ENCODE data around the gene SORBS2. TPM values are rescaled to one million over a fixed set of nuclear protein-coding genes. Genes with fewer than 3 reads are reported as not detected.

Gene SORBS2
- total and polyA plus RNA-seq, 9 donors, result 17.4 to 204 (median 32.7) TPM

DNA sequence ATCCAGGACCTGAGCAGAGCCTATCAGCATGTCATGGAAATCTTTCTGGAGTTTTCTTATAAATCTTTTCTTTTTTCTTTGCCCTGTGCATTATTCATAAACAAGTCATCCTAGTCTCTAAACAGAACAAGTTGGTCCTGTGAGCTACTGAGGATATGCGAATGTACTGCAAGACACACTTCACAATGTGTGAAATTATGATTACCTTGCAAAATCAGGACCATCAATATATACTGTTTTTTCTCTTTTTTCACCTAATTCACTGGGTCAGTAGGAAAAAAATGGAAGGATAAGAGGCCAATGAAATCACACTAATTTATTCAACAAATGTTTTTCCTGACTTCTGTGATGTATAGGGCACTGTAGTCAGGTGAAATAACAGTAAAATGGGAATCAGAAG, 14.4 kb upstream of the SORBS2 start:
- DNase-seq, result no peak
- no peaks in the 10 kb centered on the region for H3K4me1 ChIP-seq (ENCODE audit: insufficient read depth)
- H3K27ac ChIP-seq, result no peak overlapping the region
- H3K36me3 ChIP-seq, result no peaks in the 10 kb centered on the region
- TF ChIP-seq, protein P1, sequence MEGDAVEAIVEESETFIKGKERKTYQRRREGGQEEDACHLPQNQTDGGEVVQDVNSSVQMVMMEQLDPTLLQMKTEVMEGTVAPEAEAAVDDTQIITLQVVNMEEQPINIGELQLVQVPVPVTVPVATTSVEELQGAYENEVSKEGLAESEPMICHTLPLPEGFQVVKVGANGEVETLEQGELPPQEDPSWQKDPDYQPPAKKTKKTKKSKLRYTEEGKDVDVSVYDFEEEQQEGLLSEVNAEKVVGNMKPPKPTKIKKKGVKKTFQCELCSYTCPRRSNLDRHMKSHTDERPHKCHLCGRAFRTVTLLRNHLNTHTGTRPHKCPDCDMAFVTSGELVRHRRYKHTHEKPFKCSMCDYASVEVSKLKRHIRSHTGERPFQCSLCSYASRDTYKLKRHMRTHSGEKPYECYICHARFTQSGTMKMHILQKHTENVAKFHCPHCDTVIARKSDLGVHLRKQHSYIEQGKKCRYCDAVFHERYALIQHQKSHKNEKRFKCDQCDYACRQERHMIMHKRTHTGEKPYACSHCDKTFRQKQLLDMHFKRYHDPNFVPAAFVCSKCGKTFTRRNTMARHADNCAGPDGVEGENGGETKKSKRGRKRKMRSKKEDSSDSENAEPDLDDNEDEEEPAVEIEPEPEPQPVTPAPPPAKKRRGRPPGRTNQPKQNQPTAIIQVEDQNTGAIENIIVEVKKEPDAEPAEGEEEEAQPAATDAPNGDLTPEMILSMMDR (IDR thresholded peaks at IDR 0.05), result no peak
- TF ChIP-seq POLR2A (IDR thresholded peaks at IDR 0.05) (no peak), EP300 (IDR thresholded peaks at IDR 0.05) (no peak)
- H3K27me3 ChIP-seq, result no peaks in the 10 kb centered on the region
- no peaks in the 10 kb centered on the region for H3K9me3 ChIP-seq
- H3K4me3 ChIP-seq, result no peak overlapping the region
- 0 to 3% (median 0%) methylated on average over 1 of the region's 1 CpG for WGBS, 3 donors
- intact Hi-C loops (cut with DNase I), result no loop called here

- no peaks in the 10 kb centered on the region for H3K36me3 ChIP-seq
- no peak overlapping the region for H3K4me3 ChIP-seq
- no peak for DNase-seq
- TF ChIP-seq POLR2A (IDR thresholded peaks at IDR 0.05), result no peak
- TF ChIP-seq, protein P1 (IDR thresholded peaks at IDR 0.05), result no peak
- TF ChIP-seq EP300 (IDR thresholded peaks at IDR 0.05), result no peak
- intact Hi-C loops (cut with DNase I), result no loop called here
- H3K4me1 ChIP-seq (ENCODE audit: insufficient read depth), result no peaks in the 10 kb centered on the region
- H3K27ac ChIP-seq, result no peak overlapping the region
- H3K9me3 ChIP-seq, result no peaks in the 10 kb centered on the region
- WGBS, 3 donors, result 44 to 51% (median 47%) methylated on average over 6 of the region's 6 CpGs
- H3K27me3 ChIP-seq, result no peaks in the 10 kb centered on the region
These were observed 13.7 kb upstream of the SORBS2 start for GRCh38 chr4:185825737-185826136.

- TF ChIP-seq EP300 (IDR thresholded peaks at IDR 0.05), result no peak
- Histone ChIP-seq H3K4me1 (ENCODE audit: insufficient read depth) (peaks cover 3% of the 10 kb centered on the region), H3K27ac (no peak overlapping the region), H3K36me3 (no peaks in the 10 kb centered on the region), H3K9me3 (no peaks in the 10 kb centered on the region), H3K27me3 (no peaks in the 10 kb centered on the region), H3K4me3 (no peak overlapping the region)
- 86 to 91% (median 89%) methylated on average over 10 of the region's 10 CpGs for WGBS, 3 donors
- intact Hi-C loops (cut with DNase I), result no loop called here
- DNase-seq, result no peak
These were observed 10.8 kb upstream of the SORBS2 start for GRCh38 chr4:185822791-185823190.

- no peak overlapping the region for H3K4me3 ChIP-seq
- no peaks in the 10 kb centered on the region for H3K9me3 ChIP-seq
- intact Hi-C loops (cut with DNase I), result no loop called here
- peaks cover 3% of the 10 kb centered on the region for H3K4me1 ChIP-seq (ENCODE audit: insufficient read depth)
- no peak for DNase-seq
- no peaks in the 10 kb centered on the region for H3K36me3 ChIP-seq
- H3K27ac ChIP-seq, result no peak overlapping the region
- no peaks in the 10 kb centered on the region for H3K27me3 ChIP-seq
- TF ChIP-seq, protein P1 (IDR thresholded peaks at IDR 0.05), result no peak
- no peak for TF ChIP-seq POLR2A (IDR thresholded peaks at IDR 0.05)
- TF ChIP-seq EP300 (IDR thresholded peaks at IDR 0.05), result no peak
- 93 to 95% (median 94%) methylated on average over 11 of the region's 11 CpGs for WGBS, 3 donors
These were observed 9.0 kb upstream of the SORBS2 start for GRCh38 chr4:185821029-185821419.

DNA sequence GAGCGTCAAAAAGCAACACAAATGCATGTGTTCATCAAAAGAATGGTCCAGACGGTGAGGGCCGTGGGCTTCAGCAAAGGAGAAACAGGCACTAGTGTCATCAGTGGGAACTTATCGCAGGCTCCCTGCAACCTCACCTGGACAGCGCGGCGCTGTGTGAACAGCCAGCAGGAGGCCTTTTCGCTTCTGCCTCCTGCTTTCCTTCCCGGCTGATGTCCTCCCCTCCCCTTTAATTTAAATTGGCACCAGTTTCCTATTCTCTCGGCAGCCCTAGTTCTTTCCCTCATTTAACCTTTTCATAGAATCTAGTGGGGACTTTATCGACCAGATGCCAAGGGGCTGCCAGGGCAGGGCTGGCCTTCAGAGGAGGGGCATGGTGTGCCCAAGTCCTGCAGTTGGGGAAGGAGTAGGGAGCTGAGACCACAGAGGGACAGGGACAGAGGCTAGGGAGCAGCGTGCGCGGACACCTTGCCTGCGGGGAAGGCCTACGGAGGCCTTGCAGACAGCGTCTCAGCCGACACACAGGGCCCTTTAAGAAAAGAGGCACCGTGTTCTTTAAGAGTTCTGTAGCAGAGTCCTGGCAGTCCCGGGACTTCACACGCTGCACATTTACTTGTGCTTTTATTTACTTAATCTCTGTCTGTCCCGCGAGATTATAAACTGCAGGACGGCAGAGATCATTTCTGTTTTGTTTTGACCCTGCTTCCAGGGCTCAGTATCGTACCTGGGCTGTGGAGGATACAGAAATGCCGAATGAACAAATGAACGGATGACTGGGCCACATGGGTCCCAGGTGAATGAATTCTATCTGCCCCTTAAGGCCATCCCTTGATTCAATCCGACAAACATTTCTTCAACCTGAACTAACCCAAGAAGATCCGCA, 8.4 kb upstream of the SORBS2 start:
- 60 to 70% (median 70%) methylated on average over 29 of the region's 29 CpGs for WGBS, 3 donors
- no peak for DNase-seq
- intact Hi-C loops (cut with DNase I), result no loop called here
- Histone ChIP-seq H3K27me3 (no peaks in the 10 kb centered on the region), H3K9me3 (no peaks in the 10 kb centered on the region), H3K27ac (no peak overlapping the region), H3K36me3 (no peaks in the 10 kb centered on the region), H3K4me1 (ENCODE audit: insufficient read depth) (peaks cover 3% of the 10 kb centered on the region), H3K4me3 (no peak overlapping the region)
- TF ChIP-seq, protein P1 (IDR thresholded peaks at IDR 0.05), result no peak
- no peak for TF ChIP-seq POLR2A (IDR thresholded peaks at IDR 0.05)
- TF ChIP-seq EP300 (IDR thresholded peaks at IDR 0.05), result no peak
